ENCODE results near the gene SLC25A23. TPM values are rescaled to one million over a fixed set of nuclear protein-coding genes. Genes with fewer than 3 reads are reported as not detected.

SLC25A23 gene
- total RNA-seq, 1 donor from 2014 or later, result 76.2 TPM

DNA sequence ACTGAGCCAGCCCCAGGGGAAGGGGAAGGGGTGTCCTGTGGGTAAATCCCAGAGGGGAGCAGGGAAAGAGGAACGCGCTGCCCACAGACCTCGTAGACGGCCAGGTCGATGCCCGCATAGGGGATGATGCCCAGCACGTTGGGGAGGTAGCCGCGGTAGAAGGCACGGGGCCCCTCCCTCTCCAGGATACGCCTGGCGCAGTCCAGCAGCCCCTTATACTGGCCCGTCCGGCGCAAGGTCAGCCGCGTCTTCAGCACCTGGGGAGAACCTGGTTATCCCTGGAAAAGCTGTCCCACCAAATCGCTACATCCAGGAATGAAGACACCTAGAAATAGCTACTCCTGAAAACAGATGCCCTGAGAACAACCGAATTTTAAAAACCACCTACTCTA, 7.4 kb downstream of the SLC25A23 start:
- Mint-ChIP-seq H3K27me3 (no peaks in the 10 kb centered on the region), H3K27ac (no peak overlapping the region), H3K4me1 (ENCODE audit: low read depth) (no peaks in the 10 kb centered on the region), H3K9me3 (ENCODE audit: low read depth) (no peaks in the 10 kb centered on the region), H3K36me3 (ENCODE audit: insufficient read depth) (peaks cover 48% of the 10 kb centered on the region), H3K4me3 (ENCODE audit: low read depth) (no peak overlapping the region)
- TF ChIP-seq, protein P1, sequence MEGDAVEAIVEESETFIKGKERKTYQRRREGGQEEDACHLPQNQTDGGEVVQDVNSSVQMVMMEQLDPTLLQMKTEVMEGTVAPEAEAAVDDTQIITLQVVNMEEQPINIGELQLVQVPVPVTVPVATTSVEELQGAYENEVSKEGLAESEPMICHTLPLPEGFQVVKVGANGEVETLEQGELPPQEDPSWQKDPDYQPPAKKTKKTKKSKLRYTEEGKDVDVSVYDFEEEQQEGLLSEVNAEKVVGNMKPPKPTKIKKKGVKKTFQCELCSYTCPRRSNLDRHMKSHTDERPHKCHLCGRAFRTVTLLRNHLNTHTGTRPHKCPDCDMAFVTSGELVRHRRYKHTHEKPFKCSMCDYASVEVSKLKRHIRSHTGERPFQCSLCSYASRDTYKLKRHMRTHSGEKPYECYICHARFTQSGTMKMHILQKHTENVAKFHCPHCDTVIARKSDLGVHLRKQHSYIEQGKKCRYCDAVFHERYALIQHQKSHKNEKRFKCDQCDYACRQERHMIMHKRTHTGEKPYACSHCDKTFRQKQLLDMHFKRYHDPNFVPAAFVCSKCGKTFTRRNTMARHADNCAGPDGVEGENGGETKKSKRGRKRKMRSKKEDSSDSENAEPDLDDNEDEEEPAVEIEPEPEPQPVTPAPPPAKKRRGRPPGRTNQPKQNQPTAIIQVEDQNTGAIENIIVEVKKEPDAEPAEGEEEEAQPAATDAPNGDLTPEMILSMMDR (IDR thresholded peaks at IDR 0.05; ENCODE audit: unreplicated experiment), result no peak
- DNase-seq (ENCODE audit: low spot score, unreplicated experiment), result no peak

DNA sequence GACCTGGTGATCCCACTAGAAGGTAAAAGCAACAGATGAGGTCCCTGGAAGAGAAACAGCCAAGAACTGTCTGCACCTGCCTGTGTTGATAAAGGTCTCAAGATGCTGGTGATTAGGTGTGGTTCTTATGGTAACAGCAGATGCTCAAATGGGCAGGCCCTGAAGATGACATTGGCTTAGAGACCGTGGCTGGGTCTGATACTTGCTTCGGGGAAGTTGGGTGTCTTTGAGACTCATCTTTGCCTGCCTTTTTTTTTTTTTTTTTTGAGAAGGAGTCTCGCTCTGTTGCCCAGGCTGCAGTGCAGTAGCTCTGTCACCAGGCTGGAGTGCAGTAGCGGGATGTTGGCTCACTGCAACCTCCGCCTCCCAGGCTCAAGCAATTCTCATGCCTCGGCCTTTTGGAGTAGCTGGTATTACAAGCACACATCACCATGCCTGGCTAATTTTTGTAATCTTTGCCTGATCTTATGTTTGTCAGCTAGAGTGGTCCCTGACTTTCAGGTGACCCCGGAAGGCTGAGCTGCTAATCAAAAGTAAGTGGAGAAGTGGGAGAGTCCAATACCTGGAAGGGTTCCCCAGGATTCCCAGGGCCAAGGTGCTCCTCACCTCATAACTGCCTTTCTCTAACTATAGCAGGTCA, 7.9 kb downstream of the SLC25A23 start:
- no peak overlapping the region for H3K27ac Mint-ChIP-seq
- DNase-seq (ENCODE audit: low spot score, unreplicated experiment), result no peak
- TF ChIP-seq, protein P1 (IDR thresholded peaks at IDR 0.05; ENCODE audit: unreplicated experiment), result no peak
- peaks cover 49% of the 10 kb centered on the region for H3K36me3 Mint-ChIP-seq (ENCODE audit: insufficient read depth)
- H3K4me3 Mint-ChIP-seq (ENCODE audit: low read depth), result no peak overlapping the region
- H3K4me1 Mint-ChIP-seq (ENCODE audit: low read depth), result no peaks in the 10 kb centered on the region
- no peaks in the 10 kb centered on the region for H3K9me3 Mint-ChIP-seq (ENCODE audit: low read depth)
- H3K27me3 Mint-ChIP-seq, result no peaks in the 10 kb centered on the region

DNA sequence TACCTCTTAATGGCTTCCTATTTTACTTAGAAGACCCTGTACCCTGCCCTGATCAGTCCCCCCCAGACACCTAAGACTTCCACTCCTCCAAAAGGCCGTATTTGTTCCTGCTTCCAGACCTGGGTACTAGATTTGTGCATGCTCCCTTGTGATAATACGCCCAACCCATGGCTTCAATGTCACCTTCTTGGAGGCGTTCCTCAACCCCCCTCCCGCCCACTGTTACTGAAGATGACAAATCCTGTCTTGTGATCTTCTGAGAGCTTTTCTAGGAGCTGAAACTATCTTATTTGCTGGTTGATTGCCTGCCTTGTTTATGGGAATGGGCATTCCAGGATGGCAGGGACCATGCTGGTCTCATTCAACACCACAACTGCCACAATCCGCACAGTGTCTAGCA, 9.4 kb downstream of the SLC25A23 start:
- Mint-ChIP-seq H3K9me3 (ENCODE audit: low read depth) (no peaks in the 10 kb centered on the region), H3K27ac (no peak overlapping the region), H3K27me3 (no peaks in the 10 kb centered on the region), H3K4me3 (ENCODE audit: low read depth) (no peak overlapping the region), H3K36me3 (ENCODE audit: insufficient read depth) (peaks cover 50% of the 10 kb centered on the region), H3K4me1 (ENCODE audit: low read depth) (no peaks in the 10 kb centered on the region)
- TF ChIP-seq, protein P1 (IDR thresholded peaks at IDR 0.05; ENCODE audit: unreplicated experiment), result no peak
- DNase-seq (ENCODE audit: low spot score, unreplicated experiment), result no peak

- H3K4me1 Mint-ChIP-seq (ENCODE audit: low read depth), result no peaks in the 10 kb centered on the region
- DNase-seq (ENCODE audit: low spot score, unreplicated experiment), result no peak
These were observed 11.5 kb downstream of the SLC25A23 start for GRCh38 chr19:6448045-6448444.

GRCh38 chr19:6446452-6446851, 13.1 kb downstream of the SLC25A23 start:
- DNase-seq (ENCODE audit: low spot score, unreplicated experiment), result no peak
- no peak overlapping the region for H3K4me3 Mint-ChIP-seq (ENCODE audit: low read depth)
- no peaks in the 10 kb centered on the region for H3K27me3 Mint-ChIP-seq
- H3K4me1 Mint-ChIP-seq (ENCODE audit: low read depth), result no peaks in the 10 kb centered on the region
- no peak overlapping the region for H3K27ac Mint-ChIP-seq
- peaks cover 23% of the 10 kb centered on the region for H3K36me3 Mint-ChIP-seq (ENCODE audit: insufficient read depth)
- H3K9me3 Mint-ChIP-seq (ENCODE audit: low read depth), result no peaks in the 10 kb centered on the region
- TF ChIP-seq, protein P1 (IDR thresholded peaks at IDR 0.05; ENCODE audit: unreplicated experiment), result no peak

More at GRCh38 chr19:6448045-6448444, 11.5 kb downstream of the SLC25A23 start:
- no peaks in the 10 kb centered on the region for H3K27me3 Mint-ChIP-seq
- H3K36me3 Mint-ChIP-seq (ENCODE audit: insufficient read depth), result peaks cover 32% of the 10 kb centered on the region
- TF ChIP-seq, protein P1 (IDR thresholded peaks at IDR 0.05; ENCODE audit: unreplicated experiment), result no peak
- no peak overlapping the region for H3K27ac Mint-ChIP-seq
- no peak overlapping the region for H3K4me3 Mint-ChIP-seq (ENCODE audit: low read depth)
- no peaks in the 10 kb centered on the region for H3K9me3 Mint-ChIP-seq (ENCODE audit: low read depth)

All from progenitor cell of endocrine pancreas (in vitro differentiated cells).